Mucosa of stomach (tissue), 1 donor: ENCODE results near the gene PDK2.
A peak's percentile ranks its signal among the peaks of the same experiment; 100 is the strongest.

ENCODE experiments used
- H3K27me3 ChIP-seq: one replicate; pipeline ENCODE4 v1.7.0; 2013; ENCODE audit warnings: mild to moderate bottlenecking, low read length; ENCODE audit not compliant: control insufficient read depth, insufficient read depth
- H3K36me3 ChIP-seq: one replicate; pipeline ENCODE4 v1.7.0; 2013; ENCODE audit warnings: low read length; ENCODE audit not compliant: control insufficient read depth, insufficient read depth
- H3K4me1 ChIP-seq: one replicate; pipeline ENCODE4 v1.7.0; 2013; ENCODE audit warnings: mild to moderate bottlenecking, low read length; ENCODE audit not compliant: control insufficient read depth, insufficient read depth
- H3K4me3 ChIP-seq: one replicate; pipeline ENCODE4 v1.7.0; 2013; ENCODE audit warnings: low read length
- H3K9ac ChIP-seq: one replicate; pipeline ENCODE4 v1.7.0; 2013; ENCODE audit warnings: mild to moderate bottlenecking, low read length, moderate library complexity
- H3K9me3 ChIP-seq: one replicate; pipeline ENCODE4 v1.7.0; 2013; ENCODE audit warnings: mild to moderate bottlenecking, low read length, moderate library complexity; ENCODE audit not compliant: control insufficient read depth
- donor health status: Pancreatic carcinoma.

Gene PDK2

DNA sequence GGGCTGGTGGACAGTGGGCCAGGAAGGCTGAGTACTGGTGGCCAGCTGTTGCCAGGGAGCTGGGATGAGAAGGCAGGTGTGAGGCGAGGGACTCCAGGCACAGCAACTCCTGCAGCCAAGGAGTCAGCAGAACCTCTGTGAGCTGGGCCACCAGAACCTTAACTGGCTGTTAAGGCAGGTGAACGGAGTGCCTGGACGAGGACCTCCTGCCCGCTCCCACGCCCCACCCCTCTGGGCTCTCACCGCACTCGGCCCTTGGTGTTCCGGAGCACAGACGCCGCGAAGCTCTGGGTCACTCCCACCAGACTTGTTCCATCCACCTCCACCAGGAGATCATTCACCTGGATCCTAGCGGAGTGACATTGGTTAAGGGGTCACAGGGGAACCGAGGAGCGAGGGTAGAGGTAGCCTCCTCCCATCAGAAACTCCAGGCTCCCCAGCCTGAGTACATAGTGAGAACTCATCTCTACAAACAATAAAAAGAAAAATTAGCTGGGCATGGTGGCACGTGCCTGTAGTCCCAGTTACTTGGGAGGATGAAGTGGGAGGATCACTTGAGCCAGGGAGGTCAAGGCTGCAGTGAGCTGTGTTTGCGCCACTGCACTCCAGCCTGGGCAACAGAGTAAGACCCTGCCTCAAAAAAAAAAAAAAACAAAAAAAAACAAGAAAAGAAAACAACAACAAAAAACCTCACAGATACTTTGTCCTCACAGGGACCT lies 46.0 kb downstream of the PDK2 start:
- peaks cover 36% of the 10 kb centered on the region for H3K4me1 ChIP-seq
- peaks cover 29% of the 10 kb centered on the region for H3K36me3 ChIP-seq
- H3K4me3 ChIP-seq: no peak overlapping the region

DNA sequence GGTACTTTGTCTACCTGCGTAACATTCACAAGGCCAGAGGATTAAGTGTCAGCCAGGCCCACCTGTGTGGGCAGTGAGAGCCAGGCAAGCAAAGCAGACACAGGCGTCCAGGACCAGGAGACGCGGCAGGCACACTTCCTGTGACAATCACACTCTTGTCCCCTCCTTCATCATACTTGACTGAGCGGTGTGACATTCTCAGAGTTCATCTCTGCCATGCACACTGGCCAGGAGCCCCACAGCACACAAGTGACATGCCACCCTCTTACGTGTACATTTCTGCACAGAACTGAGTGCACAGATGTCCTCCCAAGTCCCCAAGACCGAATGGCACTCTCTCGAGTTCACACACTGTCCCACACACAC lies 46.6 kb downstream of the PDK2 start:
- no peak overlapping the region for H3K9ac ChIP-seq
- no peaks in the 10 kb centered on the region for H3K9me3 ChIP-seq
- H3K36me3 ChIP-seq: peaks cover 24% of the 10 kb centered on the region
- H3K4me3 ChIP-seq: no peak overlapping the region
- peaks cover 41% of the 10 kb centered on the region for H3K4me1 ChIP-seq
- no peaks in the 10 kb centered on the region for H3K27me3 ChIP-seq

More for the DNA sequence above, 46.0 kb downstream of the PDK2 start:
- H3K27me3 ChIP-seq: no peaks in the 10 kb centered on the region
- H3K9ac ChIP-seq: no peak overlapping the region
- no peaks in the 10 kb centered on the region for H3K9me3 ChIP-seq

DNA sequence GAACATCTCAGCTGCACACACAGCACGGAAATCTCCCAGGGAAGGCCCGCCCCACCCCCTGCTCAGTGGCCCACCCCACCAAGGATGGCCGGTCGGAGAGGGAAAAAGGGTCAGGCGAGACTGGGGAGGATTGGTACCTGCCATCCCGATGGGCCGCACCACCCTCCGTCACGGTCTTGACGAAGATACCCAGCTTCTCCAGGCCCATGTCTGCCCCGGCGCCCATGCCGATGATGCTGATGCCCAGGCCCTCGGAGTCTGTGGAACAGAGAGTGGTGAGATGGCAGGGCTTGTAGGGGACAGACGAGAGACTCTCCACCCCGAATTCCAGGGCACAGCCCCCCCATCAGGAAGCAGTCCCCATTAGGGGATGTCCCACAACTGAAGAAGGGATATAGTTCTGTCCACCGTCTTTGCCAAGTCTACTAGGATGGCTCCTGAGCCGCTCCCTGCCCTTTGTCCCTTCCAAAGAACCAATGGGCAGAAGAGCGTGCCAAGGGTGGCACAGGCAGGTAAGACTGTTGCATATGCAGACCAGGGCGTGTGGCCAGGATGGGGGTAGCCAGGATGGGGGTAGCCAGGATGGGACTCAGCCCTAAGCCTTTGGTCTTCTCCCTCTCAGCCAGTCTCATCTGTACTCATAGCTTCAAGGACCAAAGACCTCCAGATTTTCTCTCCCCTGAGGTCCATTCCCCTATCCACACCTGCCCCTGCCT lies 48.5 kb downstream of the PDK2 start:
- H3K4me3 ChIP-seq: no peak overlapping the region
- H3K9ac ChIP-seq: no peak overlapping the region
- peaks cover 59% of the 10 kb centered on the region for H3K4me1 ChIP-seq
- peaks cover 16% of the 10 kb centered on the region for H3K36me3 ChIP-seq
- H3K9me3 ChIP-seq: no peaks in the 10 kb centered on the region
- H3K27me3 ChIP-seq: no peaks in the 10 kb centered on the region

DNA sequence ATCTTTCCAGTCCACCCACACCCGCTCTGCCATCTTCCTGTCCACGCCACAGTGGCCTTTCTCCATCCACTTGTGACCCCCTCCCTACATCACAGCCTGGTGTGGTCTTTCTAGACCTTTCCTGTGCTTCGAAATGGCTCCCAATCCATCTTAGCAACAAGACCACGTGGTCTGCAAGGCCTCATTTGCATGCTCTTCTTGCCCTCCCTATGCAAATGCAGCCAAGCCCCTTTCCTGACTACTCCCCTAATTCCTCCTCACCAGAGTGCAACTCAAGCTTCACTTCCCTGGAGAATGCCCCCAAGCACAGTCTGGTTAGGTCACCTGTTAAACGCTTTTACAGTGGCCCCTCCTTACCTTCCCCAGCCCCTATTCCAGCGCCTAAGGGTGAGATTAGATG lies 49.2 kb downstream of the PDK2 start:
- peaks cover 59% of the 10 kb centered on the region for H3K4me1 ChIP-seq
- peaks cover 9% of the 10 kb centered on the region for H3K36me3 ChIP-seq
- H3K9ac ChIP-seq: no peak overlapping the region
- H3K9me3 ChIP-seq: no peaks in the 10 kb centered on the region
- H3K4me3 ChIP-seq: no peak overlapping the region
- no peaks in the 10 kb centered on the region for H3K27me3 ChIP-seq

DNA sequence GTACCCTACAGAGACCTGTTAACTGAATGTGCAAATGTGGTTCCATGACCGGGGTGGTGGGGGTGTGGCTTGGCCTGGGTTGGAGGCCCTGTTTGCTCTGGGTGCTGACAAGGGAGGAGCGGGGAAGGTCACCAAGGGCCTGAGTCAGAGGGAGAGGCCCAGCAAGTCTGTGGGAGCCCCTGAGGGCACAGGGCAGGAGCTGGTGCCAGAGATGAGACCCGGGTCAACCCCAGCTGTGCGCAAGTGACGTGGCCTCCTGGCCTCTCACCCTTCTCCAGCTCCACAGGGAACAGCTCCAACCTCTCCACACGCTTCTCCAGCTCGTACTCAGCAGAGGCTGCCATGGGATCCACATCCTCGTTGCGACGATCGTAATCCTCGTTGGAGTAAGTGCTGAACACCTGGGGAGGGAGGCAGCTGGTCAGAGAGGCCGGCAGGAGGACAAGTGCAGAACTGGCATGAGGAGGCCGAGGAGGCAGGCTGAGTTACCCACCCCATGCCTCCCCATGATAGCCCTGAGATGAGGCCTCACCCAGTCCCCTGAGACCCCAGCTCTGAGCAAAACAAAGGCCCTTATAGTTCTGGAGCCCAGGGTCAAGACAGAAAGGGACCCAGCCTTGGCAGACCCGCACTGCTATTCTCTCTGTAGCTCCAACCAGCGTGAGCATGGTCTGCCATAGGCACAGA lies 49.8 kb downstream of the PDK2 start:
- Histone ChIP-seq H3K9ac (no peak overlapping the region), H3K9me3 (no peaks in the 10 kb centered on the region), H3K4me1 (peaks cover 59% of the 10 kb centered on the region), H3K36me3 (peaks cover 9% of the 10 kb centered on the region), H3K27me3 (no peaks in the 10 kb centered on the region), H3K4me3 (no peak overlapping the region)

DNA sequence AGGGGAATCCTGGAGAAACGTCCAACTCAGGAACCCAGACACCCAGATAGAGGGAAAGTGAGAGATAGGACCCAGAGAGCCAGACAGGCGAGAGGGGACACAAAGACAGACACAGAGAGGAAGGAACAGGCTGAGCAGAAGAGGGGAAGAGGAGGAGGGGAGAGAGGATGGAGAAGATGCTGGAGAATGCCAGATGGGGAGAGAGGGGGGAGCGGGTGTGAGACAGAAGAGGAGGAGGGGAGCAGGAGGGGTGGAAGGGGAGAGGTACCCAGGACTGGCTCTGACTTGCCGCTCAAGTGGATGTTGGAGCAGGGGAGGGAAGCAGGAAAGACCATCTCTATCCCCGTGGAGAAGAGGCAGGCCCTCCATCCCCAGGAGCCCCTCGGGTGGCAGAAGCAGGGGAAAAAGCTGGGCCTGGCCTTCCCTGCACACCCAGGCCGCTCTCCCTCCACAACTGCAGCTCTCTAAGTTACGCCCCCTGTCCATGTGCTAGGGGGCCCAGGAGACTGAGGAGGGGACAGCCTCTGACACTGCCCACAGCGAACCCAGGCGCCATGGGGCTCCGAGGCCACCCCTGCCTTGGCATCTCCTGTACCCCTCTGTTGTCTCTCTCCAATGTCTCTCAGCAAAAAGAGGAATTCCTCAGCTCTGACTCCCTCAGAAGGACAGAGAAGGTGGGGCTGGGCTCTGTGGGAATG lies 50.5 kb downstream of the PDK2 start:
- H3K9me3 ChIP-seq: no peaks in the 10 kb centered on the region
- H3K36me3 ChIP-seq: peaks cover 9% of the 10 kb centered on the region
- H3K4me3 ChIP-seq: no peak overlapping the region
- no peaks in the 10 kb centered on the region for H3K27me3 ChIP-seq
- H3K4me1 ChIP-seq: peaks cover 59% of the 10 kb centered on the region
- H3K9ac ChIP-seq: no peak overlapping the region

DNA sequence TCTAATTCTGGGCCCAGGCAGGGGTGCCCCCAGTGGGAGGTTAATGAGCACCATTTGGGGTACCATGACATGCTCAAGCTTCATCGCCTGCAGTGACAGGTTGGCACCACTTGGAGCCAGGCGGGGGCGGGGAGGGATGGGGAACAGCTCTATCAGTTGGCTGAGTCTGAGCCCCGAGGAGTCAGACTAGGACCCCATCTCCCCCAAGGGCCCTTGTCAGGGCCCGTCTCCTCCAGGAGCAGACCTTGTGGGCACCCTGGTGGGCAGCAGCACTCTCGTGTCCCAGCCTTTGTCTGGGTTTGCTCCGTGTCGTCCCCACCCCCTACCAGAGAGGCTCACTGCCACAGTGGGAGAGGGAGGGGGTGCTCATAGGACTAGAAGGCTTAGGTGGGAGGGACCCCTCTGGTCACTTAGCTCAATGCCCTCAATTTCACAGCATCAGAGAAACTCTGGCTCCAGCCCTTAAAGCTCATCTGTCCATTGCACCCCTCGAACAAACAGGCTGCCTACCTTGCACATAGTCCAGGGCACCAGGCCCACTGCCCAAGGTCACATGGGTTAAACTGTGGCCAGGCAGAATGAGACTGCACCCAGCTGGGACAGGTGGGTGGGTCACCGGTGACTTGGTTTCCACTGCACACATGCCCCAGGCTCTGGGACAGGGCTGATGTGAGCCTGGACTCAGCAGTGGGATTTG lies 51.2 kb downstream of the PDK2 start:
- Histone ChIP-seq H3K27me3 (no peaks in the 10 kb centered on the region), H3K9me3 (no peaks in the 10 kb centered on the region), H3K9ac (no peak overlapping the region), H3K36me3 (peaks cover 9% of the 10 kb centered on the region), H3K4me3 (no peak overlapping the region), H3K4me1 (peaks cover 63% of the 10 kb centered on the region)

DNA sequence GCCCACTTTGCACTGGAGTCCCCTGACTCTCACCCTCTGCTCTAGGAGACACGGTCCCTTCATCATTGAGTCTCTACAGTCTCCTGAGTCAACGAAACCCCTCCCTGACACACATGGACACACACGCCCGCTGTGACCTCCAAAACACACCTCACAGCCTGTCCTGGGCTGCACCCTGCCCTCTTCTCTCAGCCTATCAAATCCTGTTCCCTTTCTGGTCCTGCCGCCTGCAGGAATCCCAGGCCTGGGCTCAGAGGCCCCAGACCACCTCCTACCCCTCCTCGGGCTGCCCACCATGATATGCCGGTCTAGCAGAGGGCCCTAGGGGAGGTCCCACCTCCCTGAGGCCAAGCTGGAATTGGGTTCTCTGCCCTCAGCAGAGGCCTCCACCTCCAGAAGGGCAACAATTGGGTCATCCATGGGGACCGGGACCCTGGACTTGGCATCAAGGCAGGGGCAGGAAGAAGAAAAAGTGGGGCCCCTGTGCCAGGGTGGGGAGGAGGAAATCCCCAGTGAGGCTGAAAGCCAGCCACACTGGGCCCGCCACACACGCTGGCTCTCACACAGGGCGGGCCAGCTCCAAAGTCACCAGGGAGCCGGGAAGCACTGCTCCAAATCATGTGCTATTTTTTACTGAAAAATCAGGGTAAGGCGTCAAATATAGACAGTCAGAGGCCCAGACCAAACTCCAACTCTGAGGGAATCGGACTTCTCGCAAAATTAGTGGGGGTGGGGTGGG lies 51.9 kb downstream of the PDK2 start:
- Histone ChIP-seq H3K36me3 (peaks cover 9% of the 10 kb centered on the region), H3K27me3 (no peaks in the 10 kb centered on the region), H3K9me3 (no peaks in the 10 kb centered on the region), H3K4me1 (peaks cover 65% of the 10 kb centered on the region), H3K9ac (peak overlapping the region; percentile 59), H3K4me3 (peak overlapping the region; percentile 25)

DNA sequence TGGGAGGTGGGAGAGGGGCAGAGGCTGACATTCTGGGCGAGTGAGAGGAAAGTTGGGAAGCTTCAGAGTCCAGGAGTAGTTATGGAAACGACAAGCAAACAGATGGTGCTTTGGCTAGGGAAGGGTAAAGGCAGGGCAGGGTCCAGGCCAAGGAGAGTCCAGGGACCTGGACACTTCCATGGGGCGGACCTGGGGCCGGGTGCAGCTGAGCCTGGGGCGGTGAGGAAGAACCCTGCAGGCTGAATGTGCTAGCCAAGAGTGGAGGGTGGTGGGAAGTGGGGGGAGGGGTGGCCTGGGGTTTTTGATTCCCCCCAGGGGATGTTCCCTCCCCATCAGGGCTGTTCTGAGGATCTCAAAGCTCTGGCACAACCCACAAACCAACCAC lies 52.7 kb downstream of the PDK2 start:
- H3K4me3 ChIP-seq: peak overlapping the region; percentile 67

DNA sequence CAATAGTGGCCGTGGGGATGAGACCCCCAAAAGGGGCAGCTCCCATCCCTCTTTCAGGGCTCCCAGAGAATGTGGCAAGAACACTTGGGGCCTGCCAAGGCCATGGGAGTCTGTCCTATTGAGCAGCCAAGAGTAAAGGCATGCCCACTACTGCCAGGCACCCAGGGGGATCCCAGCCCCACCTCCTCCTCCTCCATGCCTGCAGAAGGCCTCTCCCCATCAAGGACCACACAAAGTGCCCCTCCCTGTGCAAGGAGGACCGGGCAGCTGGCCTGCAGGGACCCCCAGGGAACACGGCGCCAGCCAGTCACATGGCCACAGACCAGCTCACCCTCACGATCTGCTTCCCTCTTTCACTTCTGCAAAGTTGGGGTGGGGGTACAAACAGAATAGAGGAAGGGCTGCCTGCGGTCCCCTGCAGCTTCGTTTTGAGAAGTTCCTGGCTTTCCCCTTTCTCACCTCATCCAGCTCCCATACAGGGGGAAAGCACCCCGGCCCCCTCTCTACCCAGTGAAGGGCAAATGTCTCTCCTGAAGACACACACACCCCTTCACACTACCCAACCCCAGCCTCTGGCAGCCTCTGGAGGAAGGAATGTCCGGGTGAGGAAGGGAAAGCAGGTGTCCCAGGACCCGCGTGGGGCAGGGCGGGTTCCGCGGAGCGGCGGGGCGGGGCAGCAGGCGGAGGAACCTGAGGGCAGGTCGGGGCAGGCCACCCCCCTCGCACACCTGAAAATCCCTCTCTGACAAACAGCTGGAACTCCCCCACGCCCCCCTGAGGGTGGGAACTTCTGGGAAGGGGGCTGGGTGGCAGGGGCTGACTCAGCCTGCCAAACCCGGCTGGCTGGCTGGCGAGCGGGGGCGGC lies 53.3 kb downstream of the PDK2 start:
- Histone ChIP-seq H3K9ac (peak overlapping the region; percentile 59), H3K27me3 (no peaks in the 10 kb centered on the region), H3K4me1 (peaks cover 70% of the 10 kb centered on the region), H3K9me3 (no peaks in the 10 kb centered on the region), H3K4me3 (peak overlapping the region; percentile 67), H3K36me3 (peaks cover 9% of the 10 kb centered on the region)

More for the DNA sequence above, 52.7 kb downstream of the PDK2 start:
- Histone ChIP-seq H3K4me1 (peaks cover 67% of the 10 kb centered on the region), H3K36me3 (peaks cover 9% of the 10 kb centered on the region), H3K27me3 (no peaks in the 10 kb centered on the region), H3K9me3 (no peaks in the 10 kb centered on the region), H3K9ac (peak overlapping the region; percentile 59)
